Measurements from ENCODE around the gene PLA2G3.

The PLA2G3 gene

GRCh38 chr22:31138126-31138525 is 2.2 kb downstream of the PLA2G3 start:
- no peaks in the 10 kb centered on the region for H3K9me3 Mint-ChIP-seq
- DNase-seq, result no peak
- H3K27ac Mint-ChIP-seq, result no peak overlapping the region
- peaks cover 8% of the 10 kb centered on the region for H3K27me3 Mint-ChIP-seq
- H3K4me3 Mint-ChIP-seq, result no peak overlapping the region
- H3K36me3 Mint-ChIP-seq (ENCODE audit: low read depth), result no peaks in the 10 kb centered on the region
- H3K4me1 Mint-ChIP-seq (ENCODE audit: low read depth), result no peaks in the 10 kb centered on the region

DNA sequence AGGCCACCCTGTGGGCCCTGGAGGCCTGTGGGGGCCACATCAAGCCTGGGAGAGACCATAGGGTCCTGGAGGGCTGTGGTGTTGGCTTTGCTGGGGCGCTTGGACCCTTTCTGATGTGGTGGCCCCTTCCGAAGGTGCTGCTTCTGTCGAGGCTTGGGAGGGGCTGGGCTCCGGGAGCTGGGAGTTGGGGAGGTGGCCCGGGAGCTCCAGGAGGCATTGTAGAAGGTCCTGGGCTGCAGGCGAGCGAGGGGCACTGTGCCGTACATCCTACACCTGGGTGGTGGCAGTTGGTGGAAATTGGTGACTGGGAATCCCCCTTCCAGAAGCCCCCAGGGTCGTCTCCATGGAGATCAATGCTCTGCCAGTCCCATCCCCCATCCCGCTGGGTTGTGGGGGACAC is 2.6 kb downstream of the PLA2G3 start:
- H3K27ac Mint-ChIP-seq, result no peak overlapping the region
- DNase-seq, result no peak
- no peaks in the 10 kb centered on the region for H3K36me3 Mint-ChIP-seq (ENCODE audit: low read depth)
- no peak overlapping the region for H3K4me3 Mint-ChIP-seq
- no peaks in the 10 kb centered on the region for H3K9me3 Mint-ChIP-seq
- H3K27me3 Mint-ChIP-seq, result peaks cover 8% of the 10 kb centered on the region
- H3K4me1 Mint-ChIP-seq (ENCODE audit: low read depth), result no peaks in the 10 kb centered on the region

DNA sequence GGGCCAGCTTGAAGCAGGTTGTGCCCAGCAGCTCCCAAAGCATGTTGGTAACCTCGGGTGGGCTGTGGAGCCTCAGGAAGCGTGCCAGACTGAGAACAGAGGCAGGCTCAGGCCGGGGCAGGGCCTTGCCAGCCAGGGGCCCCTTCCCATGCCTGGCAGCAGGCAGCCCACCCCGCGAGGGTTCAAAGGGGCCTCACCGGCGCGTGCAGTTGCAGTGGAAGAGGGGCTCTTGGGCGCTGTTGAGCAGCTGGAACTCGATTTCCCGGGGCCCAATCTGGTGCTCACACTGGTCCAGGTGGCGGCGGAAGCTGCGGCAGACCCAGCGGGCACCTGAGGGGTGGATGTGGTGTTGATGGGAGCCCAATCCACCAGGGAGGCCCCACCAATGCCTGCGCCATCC is 3.6 kb downstream of the PLA2G3 start:
- Mint-ChIP-seq H3K27me3 (peaks cover 8% of the 10 kb centered on the region), H3K27ac (no peak overlapping the region), H3K9me3 (no peaks in the 10 kb centered on the region), H3K36me3 (ENCODE audit: low read depth) (no peaks in the 10 kb centered on the region), H3K4me1 (ENCODE audit: low read depth) (no peaks in the 10 kb centered on the region), H3K4me3 (no peak overlapping the region)
- DNase-seq, result no peak

DNA sequence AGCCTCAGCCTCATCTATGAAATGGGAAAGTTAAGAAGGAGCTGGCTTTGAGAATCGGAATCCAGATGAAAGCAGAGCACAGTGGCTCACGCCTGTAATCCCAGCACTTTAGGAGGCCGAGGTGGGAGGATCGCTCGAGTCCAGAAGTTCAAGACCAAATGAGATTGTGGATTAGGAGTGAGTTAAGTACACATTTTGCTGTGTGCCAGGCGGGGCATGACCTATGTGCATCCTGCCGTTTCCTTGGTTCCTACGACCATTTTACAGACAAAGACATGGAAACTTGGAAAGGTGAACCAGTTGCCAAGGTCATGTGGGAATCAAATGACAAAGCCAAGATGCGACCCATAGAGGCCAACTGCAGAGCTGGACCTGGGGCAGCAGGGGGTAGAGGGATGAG is 4.2 kb downstream of the PLA2G3 start:
- DNase-seq, result no peak
- H3K4me3 Mint-ChIP-seq, result no peak overlapping the region
- H3K27ac Mint-ChIP-seq, result no peak overlapping the region
- H3K36me3 Mint-ChIP-seq (ENCODE audit: low read depth), result no peaks in the 10 kb centered on the region
- H3K4me1 Mint-ChIP-seq (ENCODE audit: low read depth), result no peaks in the 10 kb centered on the region
- no peaks in the 10 kb centered on the region for H3K9me3 Mint-ChIP-seq
- H3K27me3 Mint-ChIP-seq, result peaks cover 8% of the 10 kb centered on the region

- Mint-ChIP-seq H3K27me3 (peaks cover 8% of the 10 kb centered on the region), H3K4me1 (ENCODE audit: low read depth) (no peaks in the 10 kb centered on the region), H3K4me3 (no peak overlapping the region), H3K36me3 (ENCODE audit: low read depth) (no peaks in the 10 kb centered on the region), H3K27ac (no peak overlapping the region), H3K9me3 (no peaks in the 10 kb centered on the region)
- DNase-seq, result no peak
These were observed 4.6 kb downstream of the PLA2G3 start for GRCh38 chr22:31135706-31136105.

DNA sequence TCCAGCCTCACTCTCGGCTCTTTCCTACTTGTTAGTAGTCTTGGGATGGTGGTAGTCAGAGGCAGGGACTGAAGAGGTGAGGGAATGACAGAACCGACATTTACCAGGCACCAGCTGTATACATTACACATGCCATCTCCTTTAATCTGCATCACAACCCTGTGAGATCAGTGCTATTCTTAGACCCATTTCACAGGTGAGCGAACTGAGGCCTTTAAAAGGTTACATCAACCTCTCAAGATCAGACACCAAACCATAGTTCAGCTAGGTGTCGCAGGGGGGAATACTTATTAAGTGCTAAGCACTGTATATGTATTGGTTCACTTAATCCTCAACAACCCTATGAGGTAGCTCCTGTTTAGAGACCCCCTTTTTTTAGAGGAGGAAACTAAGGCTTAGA is 5.6 kb downstream of the PLA2G3 start:
- no peak overlapping the region for H3K4me3 Mint-ChIP-seq
- H3K36me3 Mint-ChIP-seq (ENCODE audit: low read depth), result no peaks in the 10 kb centered on the region
- DNase-seq, result no peak
- H3K27ac Mint-ChIP-seq, result no peak overlapping the region
- peaks cover 5% of the 10 kb centered on the region for H3K27me3 Mint-ChIP-seq
- H3K4me1 Mint-ChIP-seq (ENCODE audit: low read depth), result no peaks in the 10 kb centered on the region
- no peaks in the 10 kb centered on the region for H3K9me3 Mint-ChIP-seq

DNA sequence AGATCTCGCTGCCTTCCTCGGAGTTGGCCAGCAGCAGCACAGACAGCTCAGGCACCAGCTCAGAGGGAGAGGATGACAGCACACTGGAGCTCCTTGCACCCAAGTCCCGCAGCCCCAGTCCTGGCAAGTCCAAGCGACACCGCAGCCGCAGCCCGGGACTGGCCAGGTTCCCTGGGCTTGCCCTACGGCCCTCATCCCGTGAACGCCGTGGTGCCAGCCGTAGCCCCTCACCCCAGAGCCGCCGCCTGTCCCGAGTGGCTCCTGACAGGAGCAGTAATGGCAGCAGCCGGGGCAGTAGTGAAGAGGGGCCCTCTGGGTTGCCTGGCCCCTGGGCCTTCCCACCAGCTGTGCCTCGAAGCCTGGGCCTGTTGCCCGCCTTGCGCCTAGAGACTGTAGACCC is 6.4 kb downstream of the PLA2G3 start:
- DNase-seq, result no peak
- H3K9me3 Mint-ChIP-seq, result no peaks in the 10 kb centered on the region
- peaks cover under 1% of the 10 kb centered on the region for H3K27me3 Mint-ChIP-seq
- H3K4me1 Mint-ChIP-seq (ENCODE audit: low read depth), result no peaks in the 10 kb centered on the region
- no peak overlapping the region for H3K4me3 Mint-ChIP-seq
- H3K36me3 Mint-ChIP-seq (ENCODE audit: low read depth), result no peaks in the 10 kb centered on the region
- H3K27ac Mint-ChIP-seq, result no peak overlapping the region

- DNase-seq, result no peak
- Mint-ChIP-seq H3K4me3 (no peak overlapping the region), H3K36me3 (ENCODE audit: low read depth) (no peaks in the 10 kb centered on the region), H3K27ac (no peak overlapping the region), H3K4me1 (ENCODE audit: low read depth) (no peaks in the 10 kb centered on the region), H3K9me3 (no peaks in the 10 kb centered on the region), H3K27me3 (peaks cover 5% of the 10 kb centered on the region)
These were observed 9.4 kb downstream of the PLA2G3 start for GRCh38 chr22:31130873-31131272.

DNA sequence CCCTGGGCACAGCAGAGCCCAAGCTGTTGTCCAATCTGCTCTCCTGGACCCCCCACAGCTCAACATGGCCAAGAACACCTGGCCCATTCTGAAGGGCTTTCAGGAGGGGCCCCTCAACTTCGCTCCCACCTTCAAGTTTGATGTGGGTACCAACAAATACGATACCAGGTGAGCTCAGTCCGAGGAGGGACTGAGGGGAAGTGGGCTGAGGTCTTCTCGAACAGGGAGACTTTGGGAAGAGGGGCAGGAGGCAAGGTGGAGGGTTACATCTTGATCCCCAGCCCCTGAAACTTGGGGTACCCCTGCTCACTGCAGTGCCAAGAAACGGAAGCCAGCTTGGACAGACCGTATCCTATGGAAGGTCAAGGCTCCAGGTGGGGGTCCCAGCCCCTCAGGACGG is 12.2 kb downstream of the PLA2G3 start:
- Mint-ChIP-seq H3K4me3 (no peak overlapping the region), H3K36me3 (ENCODE audit: low read depth) (no peaks in the 10 kb centered on the region)

GRCh38 chr22:31127181-31127772 is 13.0 kb downstream of the PLA2G3 start:
- H3K27me3 Mint-ChIP-seq, result peaks cover 5% of the 10 kb centered on the region
- DNase-seq, result no peak
- no peak overlapping the region for H3K27ac Mint-ChIP-seq
- no peaks in the 10 kb centered on the region for H3K36me3 Mint-ChIP-seq (ENCODE audit: low read depth)
- no peak overlapping the region for H3K4me3 Mint-ChIP-seq
- H3K4me1 Mint-ChIP-seq (ENCODE audit: low read depth), result no peaks in the 10 kb centered on the region
- H3K9me3 Mint-ChIP-seq, result no peaks in the 10 kb centered on the region

More for the DNA sequence above, 12.2 kb downstream of the PLA2G3 start:
- Mint-ChIP-seq H3K9me3 (no peaks in the 10 kb centered on the region), H3K27ac (no peak overlapping the region), H3K4me1 (ENCODE audit: low read depth) (no peaks in the 10 kb centered on the region), H3K27me3 (peaks cover 5% of the 10 kb centered on the region)
- DNase-seq, result no peak

DNA sequence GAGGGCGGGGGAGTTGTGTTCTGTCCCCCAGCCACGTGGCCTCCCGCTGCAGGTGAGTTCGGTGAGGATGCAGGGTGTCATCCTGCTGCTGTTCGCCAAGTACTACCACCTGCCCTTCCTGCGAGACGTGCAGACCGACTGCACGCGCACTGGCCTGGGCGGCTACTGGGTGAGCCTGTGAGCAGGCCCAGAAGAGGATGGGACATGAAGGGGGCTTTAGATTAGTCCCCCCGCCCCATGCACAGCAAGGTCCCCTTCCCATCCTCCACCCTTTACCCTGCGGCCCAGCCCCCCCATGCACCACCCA is 13.5 kb downstream of the PLA2G3 start:
- Mint-ChIP-seq H3K4me1 (ENCODE audit: low read depth) (no peaks in the 10 kb centered on the region), H3K27ac (no peak overlapping the region), H3K9me3 (no peaks in the 10 kb centered on the region), H3K36me3 (ENCODE audit: low read depth) (no peaks in the 10 kb centered on the region), H3K4me3 (no peak overlapping the region), H3K27me3 (peaks cover 5% of the 10 kb centered on the region)
- no peak for DNase-seq

DNA sequence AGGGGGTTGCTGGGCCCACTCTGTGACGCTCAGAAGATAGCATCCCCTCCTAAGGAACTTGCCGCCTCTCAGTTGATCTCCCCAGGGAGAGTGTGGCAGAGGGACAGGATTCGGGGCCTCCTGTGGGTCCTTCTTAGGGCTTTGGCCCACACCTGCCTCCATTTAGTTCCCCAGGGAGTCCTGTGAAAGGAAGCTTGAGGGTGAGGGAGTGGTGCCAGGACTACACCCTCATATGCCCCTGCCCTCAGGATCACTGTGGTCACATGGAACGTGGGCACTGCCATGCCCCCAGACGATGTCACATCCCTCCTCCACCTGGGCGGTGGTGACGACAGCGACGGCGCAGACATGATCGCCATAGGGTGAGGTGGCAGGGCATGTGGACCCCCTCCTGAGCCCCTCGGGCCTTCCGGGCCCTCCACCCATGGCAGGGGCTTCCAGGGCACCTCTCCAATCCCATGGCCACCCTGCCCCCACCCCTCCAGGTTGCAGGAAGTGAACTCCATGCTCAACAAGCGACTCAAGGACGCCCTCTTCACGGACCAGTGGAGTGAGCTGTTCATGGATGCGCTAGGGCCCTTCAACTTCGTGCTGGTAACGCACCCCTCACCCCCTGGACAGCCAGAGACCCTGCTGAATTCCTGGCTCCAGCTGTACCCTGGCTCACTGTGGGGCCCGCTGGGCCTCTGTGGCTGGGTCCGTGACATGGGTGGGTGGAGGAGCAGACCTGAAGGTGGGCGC is 14.0 kb downstream of the PLA2G3 start:
- Mint-ChIP-seq H3K36me3 (ENCODE audit: low read depth) (no peaks in the 10 kb centered on the region), H3K27ac (no peak overlapping the region), H3K4me1 (ENCODE audit: low read depth) (no peaks in the 10 kb centered on the region), H3K9me3 (no peaks in the 10 kb centered on the region), H3K27me3 (peaks cover 5% of the 10 kb centered on the region), H3K4me3 (no peak overlapping the region)
- no peak for DNase-seq

- Mint-ChIP-seq H3K36me3 (ENCODE audit: low read depth) (no peaks in the 10 kb centered on the region), H3K4me1 (ENCODE audit: low read depth) (no peaks in the 10 kb centered on the region), H3K27ac (no peak overlapping the region), H3K9me3 (no peaks in the 10 kb centered on the region), H3K4me3 (no peak overlapping the region), H3K27me3 (peaks cover 5% of the 10 kb centered on the region)
- no peak for DNase-seq
These were observed 14.7 kb downstream of the PLA2G3 start for GRCh38 chr22:31125521-31126117.

DNA sequence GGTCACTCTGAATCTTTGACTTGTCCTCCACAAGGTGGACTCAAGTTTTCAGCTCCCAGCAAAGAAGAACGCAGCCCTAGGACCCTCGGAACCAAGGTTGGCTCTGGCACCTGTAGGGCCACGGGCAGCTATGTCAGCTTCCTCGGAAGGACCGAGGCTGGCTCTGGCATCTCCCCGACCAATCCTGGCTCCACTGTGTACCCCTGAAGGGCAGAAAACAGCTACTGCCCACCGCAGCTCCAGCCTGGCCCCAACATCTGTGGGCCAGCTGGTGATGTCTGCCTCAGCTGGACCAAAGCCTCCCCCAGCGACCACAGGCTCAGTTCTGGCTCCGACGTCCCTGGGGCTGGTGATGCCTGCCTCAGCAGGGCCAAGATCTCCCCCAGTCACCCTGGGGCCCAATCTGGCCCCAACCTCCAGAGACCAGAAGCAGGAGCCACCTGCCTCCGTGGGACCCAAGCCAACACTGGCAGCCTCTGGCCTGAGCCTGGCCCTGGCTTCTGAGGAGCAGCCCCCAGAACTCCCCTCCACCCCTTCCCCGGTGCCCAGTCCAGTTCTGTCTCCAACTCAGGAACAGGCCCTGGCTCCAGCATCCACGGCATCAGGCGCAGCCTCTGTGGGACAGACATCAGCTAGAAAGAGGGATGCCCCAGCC is 15.4 kb downstream of the PLA2G3 start:
- Mint-ChIP-seq H3K4me1 (ENCODE audit: low read depth) (no peaks in the 10 kb centered on the region), H3K27me3 (peaks cover 5% of the 10 kb centered on the region), H3K27ac (no peak overlapping the region), H3K4me3 (no peak overlapping the region), H3K9me3 (no peaks in the 10 kb centered on the region), H3K36me3 (ENCODE audit: low read depth) (no peaks in the 10 kb centered on the region)
- no peak for DNase-seq

- no peaks in the 10 kb centered on the region for H3K9me3 Mint-ChIP-seq
- DNase-seq, result no peak
- H3K4me1 Mint-ChIP-seq (ENCODE audit: low read depth), result no peaks in the 10 kb centered on the region
- H3K27me3 Mint-ChIP-seq, result peaks cover 5% of the 10 kb centered on the region
- no peak overlapping the region for H3K4me3 Mint-ChIP-seq
- H3K36me3 Mint-ChIP-seq (ENCODE audit: low read depth), result no peaks in the 10 kb centered on the region
- no peak overlapping the region for H3K27ac Mint-ChIP-seq
These were observed 16.0 kb downstream of the PLA2G3 start for GRCh38 chr22:31124290-31124689.

All from activated T-cell treated with anti-CD3 and anti-CD28 coated beads, Interleukin-2, amount 50 U/mL, for 24 hours (primary cell).